ENCODE results near the gene CDK13. TPM values are rescaled to one million over a fixed set of nuclear protein-coding genes. Genes with fewer than 3 reads are reported as not detected.

The CDK13 gene
- polyA plus RNA-seq, 1 experiment, result 24.1 TPM

- POLR2A ChIA-PET, result interaction anchor here (0.6 kb wide), 1 partner anchor 65 kb away, joined by 3 read pairs; no protein-coding TSS in a partner anchor
- H3K27me3 ChIP-seq (ENCODE audit: control insufficient read depth, insufficient read depth, low read length), result no peaks in the 10 kb centered on the region
- peaks cover 2% of the 10 kb centered on the region for H3K36me3 ChIP-seq (ENCODE audit: control insufficient read depth, insufficient read depth, low read length)
- CTCF ChIA-PET, result no interaction called here
- no peak overlapping the region for H3K4me3 ChIP-seq (ENCODE audit: low read depth, low read length)
- DNase-seq (ENCODE audit: low read depth), result peak; percentile 62
- no peak for TF ChIP-seq CTCF (IDR thresholded peaks at IDR 0.05; ENCODE audit: insufficient read depth, low read depth, low read length)
These were observed 58.3 kb downstream of the CDK13 start for GRCh38 chr7:40008223-40008815.

- DNase-seq (ENCODE audit: low read depth), result no peak
- ChIA-PET CTCF (interaction anchor here (1.5 kb wide), 1 partner anchor 41 kb away, joined by 3 read pairs; no protein-coding TSS in a partner anchor), POLR2A (no interaction called here)
- Histone ChIP-seq H3K4me3 (ENCODE audit: low read depth, low read length) (no peak overlapping the region), H3K27me3 (ENCODE audit: control insufficient read depth, insufficient read depth, low read length) (no peaks in the 10 kb centered on the region), H3K36me3 (ENCODE audit: control insufficient read depth, insufficient read depth, low read length) (no peaks in the 10 kb centered on the region)
- no peak for TF ChIP-seq CTCF (IDR thresholded peaks at IDR 0.05; ENCODE audit: insufficient read depth, low read depth, low read length)
These were observed 59.2 kb downstream of the CDK13 start for GRCh38 chr7:40009301-40009700.

GRCh38 chr7:40014376-40014775, 64.3 kb downstream of the CDK13 start:
- no peak for DNase-seq (ENCODE audit: low read depth)
- no peaks in the 10 kb centered on the region for H3K27me3 ChIP-seq (ENCODE audit: control insufficient read depth, insufficient read depth, low read length)
- ChIA-PET POLR2A (no interaction called here), CTCF (interaction anchor here (1.6 kb wide), 1 partner anchor 38 kb away, joined by 3 read pairs; no protein-coding TSS in a partner anchor)
- no peak for TF ChIP-seq CTCF (IDR thresholded peaks at IDR 0.05; ENCODE audit: insufficient read depth, low read depth, low read length)
- no peak overlapping the region for H3K4me3 ChIP-seq (ENCODE audit: low read depth, low read length)
- H3K36me3 ChIP-seq (ENCODE audit: control insufficient read depth, insufficient read depth, low read length), result no peaks in the 10 kb centered on the region

GRCh38 chr7:40015790-40016296, 65.8 kb downstream of the CDK13 start:
- CTCF ChIA-PET, result no interaction called here
- POLR2A ChIA-PET, result no interaction called here

GRCh38 chr7:40019558-40019957, 69.5 kb downstream of the CDK13 start:
- no peak overlapping the region for H3K4me3 ChIP-seq (ENCODE audit: low read depth, low read length)
- DNase-seq (ENCODE audit: low read depth), result no peak
- H3K27me3 ChIP-seq (ENCODE audit: control insufficient read depth, insufficient read depth, low read length), result no peaks in the 10 kb centered on the region
- TF ChIP-seq CTCF (IDR thresholded peaks at IDR 0.05; ENCODE audit: insufficient read depth, low read depth, low read length), result no peak
- H3K36me3 ChIP-seq (ENCODE audit: control insufficient read depth, insufficient read depth, low read length), result no peaks in the 10 kb centered on the region
- ChIA-PET POLR2A (no interaction called here), CTCF (interaction anchor here (1.5 kb wide), 1 partner anchor 16 kb away, joined by 3 read pairs; no protein-coding TSS in a partner anchor)

More at GRCh38 chr7:40015790-40016296, 65.8 kb downstream of the CDK13 start:
- no peaks in the 10 kb centered on the region for H3K27me3 ChIP-seq (ENCODE audit: control insufficient read depth, insufficient read depth, low read length)
- no peaks in the 10 kb centered on the region for H3K36me3 ChIP-seq (ENCODE audit: control insufficient read depth, insufficient read depth, low read length)
- no peak overlapping the region for H3K4me3 ChIP-seq (ENCODE audit: low read depth, low read length)
- TF ChIP-seq CTCF (IDR thresholded peaks at IDR 0.05; ENCODE audit: insufficient read depth, low read depth, low read length), result no peak
- DNase-seq (ENCODE audit: low read depth), result no peak
